ENCODE data around the gene SND1.

Gene SND1

GRCh38 chr7:128056901-128057300 lies 404.9 kb downstream of the SND1 start:
- no peak for TF ChIP-seq EZH2 (optimal IDR thresholded peaks at IDR 0.05; ENCODE audit: low read depth, low read length)
- TF ChIP-seq CTCF (IDR thresholded peaks at IDR 0.05; ENCODE audit: low read length): no peak
- TF ChIP-seq EZH2phosphoT487 (IDR thresholded peaks at IDR 0.05; ENCODE audit: low read length): no peak
- no peaks in the 10 kb centered on the region; the same call in 1 of the 2 replicates for H3K4me1 ChIP-seq (ENCODE audit: low read length)
- no peaks in the 10 kb centered on the region for H4K20me1 ChIP-seq (ENCODE audit: insufficient read depth, low read length)
- no peaks in the 10 kb centered on the region for H3K27me3 ChIP-seq (replicated peaks; ENCODE audit: insufficient read depth, low read length)
- peaks cover 53% of the 10 kb centered on the region for H3K79me2 ChIP-seq (ENCODE audit: low read length)
- H2AFZ ChIP-seq (ENCODE audit: low read length): no peak overlapping the region
- H3K9me2 ChIP-seq (replicated peaks; ENCODE audit: insufficient read depth, low read length): no peaks in the 10 kb centered on the region
- H3K27ac ChIP-seq (ENCODE audit: low read length): no peak overlapping the region
- no peak overlapping the region for H3K4me3 ChIP-seq (ENCODE audit: low read length)
- H3K36me3 ChIP-seq (replicated peaks; ENCODE audit: insufficient read depth, low read length): no peaks in the 10 kb centered on the region
- H3K9me3 ChIP-seq (replicated peaks; ENCODE audit: insufficient read depth, low read length): no peaks in the 10 kb centered on the region
- H3F3A ChIP-seq (ENCODE audit: insufficient read depth, low read length): no peaks in the 10 kb centered on the region
- DNase-seq: no peak
- H3K9ac ChIP-seq (ENCODE audit: low read length): no peak overlapping the region
- no peak overlapping the region for H3K4me2 ChIP-seq (ENCODE audit: low read depth, low read length)

GRCh38 chr7:128057909-128058308 lies 405.9 kb downstream of the SND1 start:
- no peak overlapping the region for H2AFZ ChIP-seq (ENCODE audit: low read length)

GRCh38 chr7:128059143-128059988 lies 407.4 kb downstream of the SND1 start:
- Histone ChIP-seq H3K36me3 (replicated peaks; ENCODE audit: insufficient read depth, low read length) (no peaks in the 10 kb centered on the region), H3K4me2 (ENCODE audit: low read depth, low read length) (no peak overlapping the region), H3K27me3 (replicated peaks; ENCODE audit: insufficient read depth, low read length) (no peaks in the 10 kb centered on the region), H3K4me1 (ENCODE audit: low read length) (no peaks in the 10 kb centered on the region), H3K9me3 (replicated peaks; ENCODE audit: insufficient read depth, low read length) (no peaks in the 10 kb centered on the region), H3K9ac (ENCODE audit: low read length) (no peak overlapping the region), H3K9me2 (replicated peaks; ENCODE audit: insufficient read depth, low read length) (no peaks in the 10 kb centered on the region), H3F3A (ENCODE audit: insufficient read depth, low read length) (no peaks in the 10 kb centered on the region), H3K4me3 (ENCODE audit: low read length) (no peak overlapping the region), H4K20me1 (ENCODE audit: insufficient read depth, low read length) (no peaks in the 10 kb centered on the region), H3K79me2 (ENCODE audit: low read length) (peaks cover 65% of the 10 kb centered on the region), H3K27ac (ENCODE audit: low read length) (no peak overlapping the region), H2AFZ (ENCODE audit: low read length) (no peak overlapping the region)
- DNase-seq: no peak
- TF ChIP-seq CTCF (IDR thresholded peaks at IDR 0.05; ENCODE audit: low read length): no peak
- TF ChIP-seq EZH2 (optimal IDR thresholded peaks at IDR 0.05; ENCODE audit: low read depth, low read length): no peak
- TF ChIP-seq EZH2phosphoT487 (IDR thresholded peaks at IDR 0.05; ENCODE audit: low read length): no peak

More at GRCh38 chr7:128057909-128058308, 405.9 kb downstream of the SND1 start:
- Histone ChIP-seq H3K27ac (ENCODE audit: low read length) (no peak overlapping the region), H4K20me1 (ENCODE audit: insufficient read depth, low read length) (no peaks in the 10 kb centered on the region), H3K9me3 (replicated peaks; ENCODE audit: insufficient read depth, low read length) (no peaks in the 10 kb centered on the region), H3K9ac (ENCODE audit: low read length) (no peak overlapping the region), H3K27me3 (replicated peaks; ENCODE audit: insufficient read depth, low read length) (no peaks in the 10 kb centered on the region), H3F3A (ENCODE audit: insufficient read depth, low read length) (no peaks in the 10 kb centered on the region), H3K79me2 (ENCODE audit: low read length) (peaks cover 57% of the 10 kb centered on the region), H3K4me3 (ENCODE audit: low read length) (no peak overlapping the region), H3K4me2 (ENCODE audit: low read depth, low read length) (no peak overlapping the region), H3K4me1 (ENCODE audit: low read length) (no peaks in the 10 kb centered on the region), H3K36me3 (replicated peaks; ENCODE audit: insufficient read depth, low read length) (no peaks in the 10 kb centered on the region), H3K9me2 (replicated peaks; ENCODE audit: insufficient read depth, low read length) (no peaks in the 10 kb centered on the region)
- TF ChIP-seq EZH2 (optimal IDR thresholded peaks at IDR 0.05; ENCODE audit: low read depth, low read length) (no peak), CTCF (IDR thresholded peaks at IDR 0.05; ENCODE audit: low read length) (no peak), EZH2phosphoT487 (IDR thresholded peaks at IDR 0.05; ENCODE audit: low read length) (no peak)
- no peak for DNase-seq

Data from MM.1S (cell line).